GM12801 (cell line): Measurements from ENCODE around the gene PTPRN2.

Experiments used
- TF ChIP-seq, protein P1 (sequence below): IDR thresholded peaks from one replicate; pipeline ENCODE4 v1.5.1; 2011; ENCODE audit warnings: control low read depth; ENCODE audit not compliant: insufficient read length; ENCODE audit errors: extremely low read depth

Gene PTPRN2

DNA sequence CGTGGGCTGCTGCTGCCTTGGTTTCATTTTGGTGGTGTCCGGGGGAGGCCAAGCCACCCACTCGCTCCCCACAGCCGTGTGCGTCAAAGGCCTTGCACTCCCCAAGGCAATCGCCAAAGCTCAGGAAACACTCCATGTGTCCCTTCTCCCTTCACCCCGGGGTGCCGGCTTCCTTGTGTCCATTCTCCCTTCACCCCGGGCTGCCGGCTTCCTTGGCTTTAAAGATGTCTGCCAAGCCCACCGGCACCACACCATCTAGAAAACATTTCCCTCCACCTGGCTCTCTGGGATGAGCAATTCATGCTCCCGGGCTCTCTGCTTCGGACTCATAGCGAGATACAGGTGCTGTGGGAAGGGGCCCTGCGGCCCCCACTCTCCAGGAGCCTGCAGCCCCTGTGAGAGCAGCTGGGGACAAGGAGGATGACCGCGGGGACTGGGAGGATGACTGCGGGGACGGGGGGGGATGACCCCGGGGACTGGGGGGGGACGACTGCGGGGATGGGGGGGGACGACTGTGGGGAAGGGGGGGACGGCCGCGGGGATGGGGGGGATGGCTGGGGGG lies 928.7 kb downstream of the PTPRN2 start:
- TF ChIP-seq, protein P1, sequence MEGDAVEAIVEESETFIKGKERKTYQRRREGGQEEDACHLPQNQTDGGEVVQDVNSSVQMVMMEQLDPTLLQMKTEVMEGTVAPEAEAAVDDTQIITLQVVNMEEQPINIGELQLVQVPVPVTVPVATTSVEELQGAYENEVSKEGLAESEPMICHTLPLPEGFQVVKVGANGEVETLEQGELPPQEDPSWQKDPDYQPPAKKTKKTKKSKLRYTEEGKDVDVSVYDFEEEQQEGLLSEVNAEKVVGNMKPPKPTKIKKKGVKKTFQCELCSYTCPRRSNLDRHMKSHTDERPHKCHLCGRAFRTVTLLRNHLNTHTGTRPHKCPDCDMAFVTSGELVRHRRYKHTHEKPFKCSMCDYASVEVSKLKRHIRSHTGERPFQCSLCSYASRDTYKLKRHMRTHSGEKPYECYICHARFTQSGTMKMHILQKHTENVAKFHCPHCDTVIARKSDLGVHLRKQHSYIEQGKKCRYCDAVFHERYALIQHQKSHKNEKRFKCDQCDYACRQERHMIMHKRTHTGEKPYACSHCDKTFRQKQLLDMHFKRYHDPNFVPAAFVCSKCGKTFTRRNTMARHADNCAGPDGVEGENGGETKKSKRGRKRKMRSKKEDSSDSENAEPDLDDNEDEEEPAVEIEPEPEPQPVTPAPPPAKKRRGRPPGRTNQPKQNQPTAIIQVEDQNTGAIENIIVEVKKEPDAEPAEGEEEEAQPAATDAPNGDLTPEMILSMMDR, result no peak

DNA sequence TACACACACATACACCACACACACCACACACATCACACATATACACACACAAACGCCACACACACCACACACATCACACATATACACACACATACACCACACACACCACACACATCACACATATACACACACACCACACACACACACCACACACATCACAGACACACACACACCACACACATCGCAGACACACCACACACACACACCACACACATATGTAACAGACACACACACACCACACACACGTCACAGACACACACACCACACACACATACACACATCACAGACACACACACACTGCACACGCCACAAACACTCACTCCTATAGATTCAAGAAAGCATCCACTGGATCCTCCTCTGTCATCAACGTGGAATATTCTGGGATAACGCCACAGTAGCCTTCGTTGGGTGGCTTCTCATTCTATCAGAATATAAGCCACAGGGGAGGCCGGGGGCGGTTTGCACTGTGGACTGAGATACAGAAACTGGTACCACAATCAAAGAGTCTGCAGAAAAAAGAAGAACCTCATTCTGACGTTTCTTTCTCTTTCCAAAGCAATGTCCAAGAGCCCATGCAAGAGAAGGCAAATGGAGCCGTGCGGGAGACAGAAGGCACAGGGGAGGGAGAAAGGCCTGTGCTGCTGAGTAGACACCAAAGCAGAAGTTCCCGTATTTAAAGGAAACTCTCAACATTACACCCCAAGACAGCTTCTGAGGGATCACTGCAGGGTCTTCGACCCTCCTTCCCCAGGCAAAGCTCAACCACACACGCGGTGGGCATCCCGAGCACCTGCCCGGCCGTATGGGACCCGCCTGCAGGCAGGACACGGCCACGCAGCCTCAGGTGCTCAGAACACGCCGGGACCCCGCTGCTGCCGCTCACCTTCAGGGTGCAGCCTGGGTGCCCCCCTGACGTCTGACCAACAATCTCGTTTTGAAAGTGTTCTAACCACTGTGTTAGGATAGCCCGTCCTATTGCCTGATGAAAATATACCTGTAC lies 929.6 kb downstream of the PTPRN2 start:
- TF ChIP-seq, protein P1, result no peak

DNA sequence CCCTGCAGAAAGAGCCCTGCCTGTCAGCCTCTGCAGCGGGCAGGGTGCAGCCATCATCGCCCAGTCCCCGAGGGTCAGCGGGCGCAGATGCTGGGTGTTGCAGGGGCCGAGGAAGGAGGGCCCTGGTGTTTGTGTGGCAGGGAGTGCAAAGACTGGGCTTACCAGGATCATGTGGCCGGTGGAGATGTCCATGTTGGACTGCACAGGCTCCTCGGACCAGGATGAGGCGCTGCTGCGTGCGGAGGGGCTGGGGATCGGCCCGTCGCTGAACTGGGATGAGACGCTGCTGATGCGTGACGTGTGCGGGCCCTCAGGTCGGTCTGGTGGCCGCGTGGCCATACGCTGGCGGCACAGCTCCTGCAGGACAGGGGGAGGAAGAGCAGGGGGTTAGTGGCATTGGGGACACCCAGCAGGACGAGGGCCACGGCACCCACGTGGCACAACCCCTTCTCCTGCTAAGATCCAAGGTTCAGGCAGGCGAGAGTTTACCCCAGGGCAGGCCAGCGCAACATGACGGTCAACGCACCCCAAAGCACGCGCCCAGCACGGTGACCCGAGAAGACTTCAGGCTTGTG lies 931.3 kb downstream of the PTPRN2 start:
- TF ChIP-seq, protein P1, result no peak

DNA sequence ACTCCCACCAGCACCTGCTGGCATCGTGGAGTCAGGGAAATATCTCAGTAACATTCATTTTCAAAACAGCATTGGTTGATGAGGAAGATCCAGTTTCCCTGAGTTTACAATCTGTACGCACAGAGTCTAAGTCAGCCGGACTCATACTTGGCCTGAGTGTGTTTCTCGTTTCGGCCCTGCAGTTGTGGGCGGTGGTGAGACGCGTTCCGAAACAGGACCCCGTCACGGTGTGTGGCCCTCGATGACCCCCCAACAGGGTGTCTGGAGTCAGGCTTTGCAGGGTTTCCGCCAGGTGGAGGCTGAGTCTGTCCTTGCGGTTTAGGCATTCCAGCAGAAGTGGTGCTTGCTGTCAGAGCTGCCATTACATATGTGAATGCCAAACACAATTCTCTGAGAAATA lies 933.3 kb downstream of the PTPRN2 start:
- TF ChIP-seq, protein P1, result no peak

DNA sequence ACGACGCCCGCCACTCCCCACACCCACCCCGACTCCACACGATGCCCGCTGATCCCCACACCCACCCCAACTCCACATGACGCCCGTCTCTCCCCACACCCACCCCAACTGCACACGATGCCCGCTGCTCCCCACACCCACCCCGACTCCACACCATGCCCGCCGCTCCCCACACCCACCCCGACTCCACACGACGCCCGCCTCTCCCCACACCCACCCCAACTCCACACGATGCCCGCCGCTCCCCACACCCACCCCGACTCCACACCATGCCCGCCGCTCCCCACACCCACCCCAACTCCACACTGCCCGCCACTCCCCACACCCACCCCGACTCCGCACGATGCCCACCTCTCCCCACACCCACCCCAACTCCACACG lies 933.8 kb downstream of the PTPRN2 start:
- TF ChIP-seq, protein P1, result no peak

DNA sequence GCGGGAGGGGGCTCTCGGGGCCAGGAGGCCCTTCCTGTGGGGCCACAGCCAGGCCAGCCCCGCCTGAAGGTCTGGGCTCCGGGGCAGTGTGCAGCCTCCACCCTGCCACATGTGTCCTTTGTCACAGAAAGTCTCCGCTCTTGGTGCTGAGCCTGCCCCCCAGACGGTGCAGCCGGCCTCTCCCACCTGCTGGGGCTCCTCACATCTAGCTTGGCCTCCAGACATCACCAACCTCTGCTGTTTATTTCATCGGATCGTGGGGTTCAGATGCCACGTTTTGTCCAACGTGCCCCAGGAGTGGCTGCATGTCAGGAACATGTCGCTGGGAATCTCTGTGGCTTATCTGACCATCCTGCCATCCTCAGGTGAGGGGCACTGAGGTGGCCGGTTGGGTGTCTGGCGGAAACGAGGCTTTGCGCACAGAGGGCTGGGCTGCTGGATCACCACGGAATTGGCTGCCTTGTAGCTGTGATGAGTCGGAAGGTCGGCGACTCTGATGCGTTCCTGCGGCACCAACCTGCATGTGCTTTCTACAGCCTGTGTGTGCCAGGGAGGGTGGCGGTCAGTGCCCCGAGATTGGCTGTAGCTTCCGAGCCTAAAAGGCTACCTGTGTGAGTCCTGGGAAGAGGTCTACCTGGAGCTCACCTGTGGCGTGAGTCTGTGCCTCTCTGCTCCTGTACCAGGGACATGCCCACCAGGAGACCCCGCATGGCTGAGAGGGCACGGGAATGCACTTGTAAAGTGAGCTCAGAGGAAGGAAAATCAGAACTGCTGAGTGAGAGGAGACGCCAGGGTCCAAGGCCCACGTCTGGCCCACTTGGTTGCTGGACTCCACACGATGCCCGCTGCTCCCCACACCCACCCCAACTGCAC lies 934.4 kb downstream of the PTPRN2 start:
- TF ChIP-seq, protein P1, result no peak
